Measurements from ENCODE around the gene LPP.

The LPP gene

DNA sequence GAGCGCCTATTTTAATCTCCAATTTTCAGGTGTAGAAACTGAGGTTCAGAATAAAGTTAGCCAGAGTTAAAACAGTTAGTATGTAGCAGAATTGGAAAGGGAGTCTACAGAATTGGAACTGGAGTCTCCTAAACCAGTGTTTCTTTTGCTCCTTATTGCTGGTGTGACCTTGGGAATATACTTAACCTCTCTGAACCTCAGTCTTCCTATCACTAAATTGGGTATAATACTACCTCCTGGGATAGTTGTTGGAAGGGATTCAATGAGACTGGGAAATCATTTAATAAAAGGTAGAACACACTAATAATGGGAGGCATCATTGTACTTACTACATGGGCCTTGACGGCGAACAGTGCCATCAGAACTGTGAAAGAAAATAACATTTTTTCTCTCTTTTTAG lies 55.1 kb downstream of the LPP start:
- H3K36me3 ChIP-seq (ENCODE audit: insufficient read depth, low read length) = no peaks in the 10 kb centered on the region
- TF ChIP-seq FOXP2 (optimal IDR thresholded peaks at IDR 0.05; ENCODE audit: control extremely low read depth, extremely low read length, insufficient read depth) = no peak
- TF ChIP-seq POLR2AphosphoS5 (IDR thresholded peaks at IDR 0.05; ENCODE audit: borderline replicate concordance, low read depth, low read length) = no peak
- no peak for TF ChIP-seq EZH2 (IDR thresholded peaks at IDR 0.05)
- no peak overlapping the region for H3K9ac ChIP-seq (ENCODE audit: insufficient read length)
- H3K9me3 ChIP-seq (ENCODE audit: low read depth, low read length) = no peaks in the 10 kb centered on the region
- no peak for DNase-seq (ENCODE audit: low read depth, low spot score)
- no peak overlapping the region for H3K4me3 ChIP-seq
- no peak overlapping the region for H3K27ac ChIP-seq

DNA sequence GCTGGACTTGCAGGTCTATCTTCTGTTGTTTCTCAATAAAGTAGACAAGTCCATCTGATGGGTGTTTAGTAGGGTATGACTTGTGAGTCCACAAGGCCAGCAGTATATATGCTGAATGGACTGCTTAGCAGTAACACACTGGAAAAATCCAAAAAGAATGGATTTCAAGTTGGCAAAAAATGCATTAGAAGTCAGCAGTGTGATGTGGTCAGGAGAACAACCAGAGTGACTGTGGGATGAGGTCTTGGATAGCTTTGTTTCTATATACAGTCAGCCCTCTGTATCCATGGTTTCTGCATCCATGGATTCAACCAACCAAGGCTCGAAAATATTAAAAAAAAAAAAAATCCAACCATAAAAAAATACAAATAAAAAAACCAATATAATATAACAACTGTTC lies 55.8 kb downstream of the LPP start:
- Histone ChIP-seq H3K4me3 (no peak overlapping the region), H3K27ac (no peak overlapping the region), H3K36me3 (ENCODE audit: insufficient read depth, low read length) (no peaks in the 10 kb centered on the region), H3K9me3 (ENCODE audit: low read depth, low read length) (no peaks in the 10 kb centered on the region), H3K9ac (ENCODE audit: insufficient read length) (no peak overlapping the region)
- DNase-seq (ENCODE audit: low read depth, low spot score) = no peak
- TF ChIP-seq FOXP2 (optimal IDR thresholded peaks at IDR 0.05; ENCODE audit: control extremely low read depth, extremely low read length, insufficient read depth) = no peak
- TF ChIP-seq POLR2AphosphoS5 (IDR thresholded peaks at IDR 0.05; ENCODE audit: borderline replicate concordance, low read depth, low read length) = no peak
- no peak for TF ChIP-seq EZH2 (IDR thresholded peaks at IDR 0.05)

DNA sequence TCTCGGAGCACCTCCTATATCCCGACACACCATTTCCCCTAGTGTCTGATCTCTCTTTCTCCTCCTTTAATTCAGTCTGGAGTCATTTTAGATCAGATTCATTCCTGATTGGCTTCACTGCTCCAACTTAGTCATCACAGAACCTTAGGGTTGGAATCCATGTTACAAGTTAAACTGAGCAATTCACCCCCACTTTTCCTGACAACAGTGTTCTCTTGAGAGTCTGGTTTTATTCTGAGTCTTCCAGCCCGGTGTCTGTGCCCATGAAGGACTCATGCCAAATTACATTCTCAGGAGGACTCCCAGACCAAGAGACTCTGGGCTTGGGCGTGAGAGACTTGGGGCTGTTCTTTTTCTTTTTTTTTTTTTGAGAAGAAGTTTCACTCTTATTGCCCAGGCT lies 57.5 kb downstream of the LPP start:
- Histone ChIP-seq H3K9me3 (ENCODE audit: low read depth, low read length) (no peaks in the 10 kb centered on the region), H3K36me3 (ENCODE audit: insufficient read depth, low read length) (no peaks in the 10 kb centered on the region), H3K9ac (ENCODE audit: insufficient read length) (no peak overlapping the region), H3K4me3 (no peak overlapping the region), H3K27ac (no peak overlapping the region)
- DNase-seq (ENCODE audit: low read depth, low spot score) = no peak
- TF ChIP-seq POLR2AphosphoS5 (IDR thresholded peaks at IDR 0.05; ENCODE audit: borderline replicate concordance, low read depth, low read length) (no peak), EZH2 (IDR thresholded peaks at IDR 0.05) (no peak), FOXP2 (optimal IDR thresholded peaks at IDR 0.05; ENCODE audit: control extremely low read depth, extremely low read length, insufficient read depth) (no peak)

DNA sequence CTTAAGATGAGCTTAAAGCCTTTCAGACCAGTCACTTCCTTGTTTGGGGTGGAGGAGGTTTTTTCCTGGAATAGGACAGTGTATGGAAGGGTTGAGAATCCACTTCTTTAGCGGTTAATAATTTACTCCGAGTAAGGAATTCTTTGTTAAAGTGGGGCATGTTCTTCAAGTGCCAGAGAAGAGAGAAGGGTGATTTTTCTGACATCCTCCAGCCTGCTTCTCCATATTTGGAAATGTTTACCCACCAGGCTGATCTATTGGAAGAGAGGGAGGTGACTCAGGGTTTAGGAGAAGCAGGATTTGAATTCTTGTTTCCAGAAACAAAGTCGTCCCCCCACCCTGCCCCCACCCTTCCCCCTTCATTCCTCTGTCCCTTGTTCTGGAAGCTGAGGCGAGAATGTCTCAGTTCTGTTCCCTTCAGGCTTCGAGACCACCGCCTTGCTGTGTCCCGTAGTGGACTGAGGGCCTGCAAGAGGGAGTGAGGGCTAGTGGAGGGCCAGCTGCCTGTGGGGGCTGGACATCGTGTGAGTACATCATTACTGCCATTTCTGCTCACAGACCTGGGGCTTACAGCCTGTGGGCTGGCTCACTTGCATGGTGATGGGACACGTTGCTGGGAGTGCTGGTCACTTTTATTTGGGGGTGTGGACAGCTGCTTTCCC lies 58.5 kb downstream of the LPP start:
- Histone ChIP-seq H3K36me3 (ENCODE audit: insufficient read depth, low read length) (no peaks in the 10 kb centered on the region), H3K4me3 (no peak overlapping the region), H3K27ac (no peak overlapping the region), H3K9ac (ENCODE audit: insufficient read length) (no peak overlapping the region), H3K9me3 (ENCODE audit: low read depth, low read length) (no peaks in the 10 kb centered on the region)
- TF ChIP-seq POLR2AphosphoS5 (IDR thresholded peaks at IDR 0.05; ENCODE audit: borderline replicate concordance, low read depth, low read length) = no peak
- TF ChIP-seq EZH2 (IDR thresholded peaks at IDR 0.05) = no peak
- no peak for TF ChIP-seq FOXP2 (optimal IDR thresholded peaks at IDR 0.05; ENCODE audit: control extremely low read depth, extremely low read length, insufficient read depth)
- no peak for DNase-seq (ENCODE audit: low read depth, low spot score)

DNA sequence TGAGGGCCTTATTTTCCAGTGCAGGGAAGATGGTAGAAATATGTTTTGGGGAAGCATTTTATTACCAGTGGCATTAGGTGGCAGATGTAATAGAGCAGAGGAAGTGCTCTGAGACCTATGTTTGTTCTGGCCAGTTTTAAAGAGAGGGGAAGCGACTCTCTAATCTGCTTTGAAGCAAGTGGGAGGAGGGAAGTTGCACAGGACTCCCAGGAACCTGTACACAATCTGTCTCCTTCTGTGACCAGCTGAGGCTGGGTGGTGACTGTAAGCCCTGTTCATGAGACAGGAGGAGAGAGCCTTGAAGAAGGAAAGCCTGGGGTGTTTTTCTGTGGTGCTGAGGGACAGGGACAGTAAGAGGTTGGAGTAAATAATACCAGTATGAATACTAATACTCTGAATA lies 60.5 kb downstream of the LPP start:
- H3K27ac ChIP-seq = no peak overlapping the region

DNA sequence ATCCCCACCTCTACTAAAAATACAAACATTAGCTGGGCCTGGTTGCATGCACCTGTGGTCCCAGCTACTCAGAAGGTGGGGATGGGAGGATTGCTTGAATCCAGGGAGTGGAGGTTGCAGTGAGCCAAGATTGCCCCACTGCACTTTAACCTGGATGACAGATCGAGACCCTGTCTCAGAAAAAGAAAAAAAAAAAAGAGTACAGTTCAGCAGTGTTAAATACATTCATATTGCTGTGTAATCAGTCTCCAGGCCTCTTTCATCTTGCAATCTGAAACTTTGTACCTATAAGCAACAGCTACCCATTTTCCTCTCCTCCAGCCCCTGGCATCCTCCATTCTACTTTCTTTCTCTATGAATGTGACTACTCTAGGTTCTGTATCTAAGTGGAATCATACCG lies 61.2 kb downstream of the LPP start:
- no peak overlapping the region for H3K9ac ChIP-seq (ENCODE audit: insufficient read length)
- DNase-seq (ENCODE audit: low read depth, low spot score) = no peak
- no peaks in the 10 kb centered on the region for H3K9me3 ChIP-seq (ENCODE audit: low read depth, low read length)
- no peak overlapping the region for H3K4me3 ChIP-seq
- no peak for TF ChIP-seq FOXP2 (optimal IDR thresholded peaks at IDR 0.05; ENCODE audit: control extremely low read depth, extremely low read length, insufficient read depth)
- TF ChIP-seq EZH2 (IDR thresholded peaks at IDR 0.05) = no peak
- no peak for TF ChIP-seq POLR2AphosphoS5 (IDR thresholded peaks at IDR 0.05; ENCODE audit: borderline replicate concordance, low read depth, low read length)
- no peak overlapping the region for H3K27ac ChIP-seq
- H3K36me3 ChIP-seq (ENCODE audit: insufficient read depth, low read length) = no peaks in the 10 kb centered on the region

More for the DNA sequence above, 60.5 kb downstream of the LPP start:
- Histone ChIP-seq H3K4me3 (no peak overlapping the region), H3K9ac (ENCODE audit: insufficient read length) (no peak overlapping the region), H3K36me3 (ENCODE audit: insufficient read depth, low read length) (no peaks in the 10 kb centered on the region), H3K9me3 (ENCODE audit: low read depth, low read length) (no peaks in the 10 kb centered on the region)
- DNase-seq (ENCODE audit: low read depth, low spot score) = no peak
- no peak for TF ChIP-seq FOXP2 (optimal IDR thresholded peaks at IDR 0.05; ENCODE audit: control extremely low read depth, extremely low read length, insufficient read depth)
- TF ChIP-seq EZH2 (IDR thresholded peaks at IDR 0.05) = no peak
- TF ChIP-seq POLR2AphosphoS5 (IDR thresholded peaks at IDR 0.05; ENCODE audit: borderline replicate concordance, low read depth, low read length) = no peak

DNA sequence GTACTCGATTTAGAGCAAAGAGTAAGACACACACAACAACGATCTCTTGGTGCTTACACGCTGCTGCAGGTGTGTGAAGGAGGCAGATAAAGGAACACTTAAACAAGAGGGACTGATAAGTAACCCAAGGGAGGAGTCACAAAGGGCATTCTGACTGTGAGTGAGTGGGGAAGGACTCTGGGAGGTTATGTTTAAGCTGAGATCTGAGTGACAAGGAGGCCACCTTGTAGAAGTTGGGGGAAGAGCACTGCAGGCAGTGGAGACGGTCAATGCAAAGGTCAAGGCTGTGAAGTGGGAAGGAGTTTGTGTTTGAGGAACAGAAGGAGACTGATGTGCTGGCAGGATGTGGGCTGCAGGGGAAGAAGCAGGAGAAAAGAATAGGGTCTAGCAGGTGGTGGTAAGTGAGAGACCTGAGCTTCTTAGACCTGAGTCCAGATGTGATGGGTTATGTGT lies 63.1 kb downstream of the LPP start:
- TF ChIP-seq POLR2AphosphoS5 (IDR thresholded peaks at IDR 0.05; ENCODE audit: borderline replicate concordance, low read depth, low read length) (no peak), EZH2 (IDR thresholded peaks at IDR 0.05) (no peak), FOXP2 (optimal IDR thresholded peaks at IDR 0.05; ENCODE audit: control extremely low read depth, extremely low read length, insufficient read depth) (no peak)

DNA sequence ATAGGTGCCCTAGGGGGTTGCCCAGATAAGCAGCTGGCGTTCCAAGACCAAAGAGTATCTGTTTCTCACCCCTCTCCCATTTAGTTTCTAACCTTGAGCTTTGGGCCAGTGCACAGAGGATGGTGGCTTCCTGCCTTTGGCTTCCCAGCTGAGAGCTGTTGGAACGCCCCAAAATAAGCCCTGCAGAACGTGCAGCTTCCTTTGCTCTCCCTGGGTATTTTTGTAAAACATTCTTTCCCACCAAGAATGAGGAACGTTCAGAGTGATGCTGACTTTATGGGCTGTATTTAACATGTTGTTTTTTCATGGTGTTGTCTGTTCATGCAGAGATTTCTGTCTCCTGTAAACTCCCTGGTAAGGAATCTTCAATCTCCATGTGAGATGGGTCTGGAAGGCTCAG lies 63.8 kb downstream of the LPP start:
- Histone ChIP-seq H3K36me3 (ENCODE audit: insufficient read depth, low read length) (no peaks in the 10 kb centered on the region), H3K9me3 (ENCODE audit: low read depth, low read length) (no peaks in the 10 kb centered on the region), H3K9ac (ENCODE audit: insufficient read length) (no peak overlapping the region), H3K4me3 (no peak overlapping the region), H3K27ac (no peak overlapping the region)
- DNase-seq (ENCODE audit: low read depth, low spot score) = no peak
- TF ChIP-seq EZH2 (IDR thresholded peaks at IDR 0.05) (no peak), POLR2AphosphoS5 (IDR thresholded peaks at IDR 0.05; ENCODE audit: borderline replicate concordance, low read depth, low read length) (no peak), FOXP2 (optimal IDR thresholded peaks at IDR 0.05; ENCODE audit: control extremely low read depth, extremely low read length, insufficient read depth) (no peak)

More for the DNA sequence above, 63.1 kb downstream of the LPP start:
- Histone ChIP-seq H3K36me3 (ENCODE audit: insufficient read depth, low read length) (no peaks in the 10 kb centered on the region), H3K9ac (ENCODE audit: insufficient read length) (no peak overlapping the region), H3K4me3 (no peak overlapping the region), H3K9me3 (ENCODE audit: low read depth, low read length) (no peaks in the 10 kb centered on the region), H3K27ac (no peak overlapping the region)
- DNase-seq (ENCODE audit: low read depth, low spot score) = no peak

DNA sequence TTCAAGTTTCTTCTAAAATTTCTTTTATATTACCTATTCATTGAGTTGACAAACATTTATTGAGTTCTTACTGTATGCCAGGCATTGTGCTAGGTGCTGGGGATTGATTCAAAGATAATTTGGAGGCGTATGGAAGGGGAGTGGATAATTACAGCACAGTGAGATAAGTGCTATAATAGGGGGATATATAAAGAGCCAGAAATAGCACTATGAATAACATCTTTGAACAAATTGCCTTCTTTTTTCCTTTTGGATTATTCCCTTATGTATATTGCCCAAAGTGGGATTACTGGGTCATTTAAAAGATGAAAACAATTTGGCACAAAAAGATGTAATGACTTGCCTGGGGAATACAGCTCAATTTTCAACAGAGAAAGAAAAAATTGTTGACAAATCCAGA lies 64.6 kb downstream of the LPP start:
- TF ChIP-seq POLR2AphosphoS5 (IDR thresholded peaks at IDR 0.05; ENCODE audit: borderline replicate concordance, low read depth, low read length) (no peak), EZH2 (IDR thresholded peaks at IDR 0.05) (no peak), FOXP2 (optimal IDR thresholded peaks at IDR 0.05; ENCODE audit: control extremely low read depth, extremely low read length, insufficient read depth) (no peak)
- H3K27ac ChIP-seq = no peak overlapping the region
- no peak overlapping the region for H3K4me3 ChIP-seq
- no peak for DNase-seq (ENCODE audit: low read depth, low spot score)
- no peaks in the 10 kb centered on the region for H3K36me3 ChIP-seq (ENCODE audit: insufficient read depth, low read length)
- no peak overlapping the region for H3K9ac ChIP-seq (ENCODE audit: insufficient read length)
- H3K9me3 ChIP-seq (ENCODE audit: low read depth, low read length) = no peaks in the 10 kb centered on the region

All from SK-N-MC (cell line).